Activated T-helper 17 cell treated with anti-CD3 and anti-CD28 coated beads, Interleukin-2, amount 50 U/mL, for 72 hours (primary cell): ENCODE results near the gene MAMDC2. TPM values are rescaled to one million over a fixed set of nuclear protein-coding genes. Genes with fewer than 3 reads are reported as not detected.

Source experiments
- ATAC-seq: fragments of 150-1000 bp; cut with Tn5 transposase; replicated peaks from 2 replicates; pipeline ENCODE4 v1.10.0; 2021; ENCODE audit warnings: mild to moderate bottlenecking, moderate library complexity
- H3K27ac Mint-ChIP-seq: one replicate; pipeline ENCODE4 v1.8.0; 2022; ENCODE audit warnings: mixed read lengths
- H3K27me3 Mint-ChIP-seq: one replicate; pipeline ENCODE4 v1.8.0; 2022; ENCODE audit warnings: mixed read lengths
- H3K36me3 Mint-ChIP-seq: one replicate; pipeline ENCODE4 v1.8.0; 2022; ENCODE audit warnings: low read depth, mild to moderate bottlenecking, mixed read lengths
- H3K4me1 Mint-ChIP-seq: one replicate; pipeline ENCODE4 v1.8.0; 2022; ENCODE audit warnings: mixed read lengths
- H3K4me3 Mint-ChIP-seq: one replicate; pipeline ENCODE4 v1.8.0; 2022; ENCODE audit warnings: mild to moderate bottlenecking, mixed read lengths
- H3K9me3 Mint-ChIP-seq: one replicate; pipeline ENCODE4 v1.8.0; 2022; ENCODE audit warnings: mixed read lengths
- total RNA-seq, 2 donors: library from RNA; stranded (reverse); gene quantifications; one replicate each; pipeline ENCODE4 v1.2.3, GENCODE V29; 2022

The MAMDC2 gene
- total RNA-seq, 2 donors from 2014 or later: not detected

GRCh38 chr9:70262366-70262765 is 218.7 kb downstream of the MAMDC2 start:
- Mint-ChIP-seq H3K4me3 (peak overlapping the region; percentile 85), H3K27ac (peak overlapping the region; percentile 13), H3K36me3 (peaks cover 88% of the 10 kb centered on the region), H3K9me3 (no peaks in the 10 kb centered on the region), H3K27me3 (no peaks in the 10 kb centered on the region), H3K4me1 (peaks cover 42% of the 10 kb centered on the region)
- peak; percentile 20 for ATAC-seq

GRCh38 chr9:70262948-70263347 is 219.3 kb downstream of the MAMDC2 start:
- no peaks in the 10 kb centered on the region for H3K9me3 Mint-ChIP-seq
- ATAC-seq: no peak
- peak overlapping the region; percentile 85 for H3K4me3 Mint-ChIP-seq
- peak overlapping the region; percentile 13 for H3K27ac Mint-ChIP-seq
- peaks cover 93% of the 10 kb centered on the region for H3K36me3 Mint-ChIP-seq
- H3K4me1 Mint-ChIP-seq: peaks cover 42% of the 10 kb centered on the region
- H3K27me3 Mint-ChIP-seq: no peaks in the 10 kb centered on the region

GRCh38 chr9:70263421-70263820 is 219.8 kb downstream of the MAMDC2 start:
- Mint-ChIP-seq H3K27me3 (no peaks in the 10 kb centered on the region), H3K4me1 (peaks cover 38% of the 10 kb centered on the region), H3K36me3 (peaks cover 93% of the 10 kb centered on the region), H3K27ac (no peak overlapping the region), H3K4me3 (peak overlapping the region; percentile 85), H3K9me3 (no peaks in the 10 kb centered on the region)
- no peak for ATAC-seq

Other genes starting within 250 kb of the MAMDC2 start
- not detected for gene CFAP95, start 223.0 kb upstream of the MAMDC2 start, total RNA-seq
- 10 to 100 TPM; 42.2 to 49.3 TPM for gene SMC5, start 215.1 kb downstream of the MAMDC2 start, total RNA-seq